H9 (cell line): Measurements from ENCODE around the gene TGFBR1. TPM values are rescaled to one million over a fixed set of nuclear protein-coding genes. Genes with fewer than 3 reads are reported as not detected.

Experiments used
- DNase-seq: peaks from one replicate; pipeline ENCODE4 v3.0.0-alpha.2; 2017
- H2AFZ ChIP-seq: one replicate; pipeline ENCODE4 v1.6.1; 2013; ENCODE audit warnings: mild to moderate bottlenecking, low read length, control low read depth, moderate library complexity
- H2AK5ac ChIP-seq: 2 replicates; pipeline ENCODE4 v1.6.1; 2013; ENCODE audit warnings: low read length, control low read depth, mixed read lengths; ENCODE audit not compliant: insufficient read length
- H2BK120ac ChIP-seq: one replicate; pipeline ENCODE4 v1.6.1; 2013; ENCODE audit warnings: low read depth, mild to moderate bottlenecking, low read length, control low read depth, inconsistent platforms; ENCODE audit not compliant: poor library complexity, severe bottlenecking
- H2BK12ac ChIP-seq: 2 replicates; pipeline ENCODE4 v1.6.1; 2013; ENCODE audit warnings: low read length, control low read depth, mixed read lengths, low read depth; ENCODE audit not compliant: insufficient read length
- H2BK15ac ChIP-seq: 2 replicates; pipeline ENCODE4 v1.6.1; 2013; ENCODE audit warnings: low read depth, low read length, control low read depth
- H2BK20ac ChIP-seq: one replicate; pipeline ENCODE4 v1.6.1; 2013; ENCODE audit warnings: low read depth, mild to moderate bottlenecking, low read length, control low read depth, inconsistent platforms; ENCODE audit not compliant: poor library complexity, severe bottlenecking
- H2BK5ac ChIP-seq: 2 replicates; pipeline ENCODE4 v1.6.1; 2013; ENCODE audit warnings: low read length, control low read depth, mixed read lengths; ENCODE audit not compliant: insufficient read length
- H3K14ac ChIP-seq: 2 replicates; pipeline ENCODE4 v1.6.1; 2013; ENCODE audit warnings: low read length, control low read depth; ENCODE audit not compliant: insufficient read depth
- H3K18ac ChIP-seq: 2 replicates; pipeline ENCODE4 v1.6.1; 2013; ENCODE audit warnings: low read depth, mild to moderate bottlenecking, mixed read lengths, low read length, control low read depth; ENCODE audit not compliant: insufficient read length
- H3K23ac ChIP-seq: 2 replicates; pipeline ENCODE4 v1.6.1; 2013; ENCODE audit warnings: low read length, control low read depth, mixed read lengths, low read depth; ENCODE audit not compliant: insufficient read length
- H3K23me2 ChIP-seq: 2 replicates; pipeline ENCODE4 v1.6.1; 2013; ENCODE audit warnings: low read depth, mild to moderate bottlenecking, mixed read lengths, low read length, control low read depth; ENCODE audit not compliant: insufficient read length, poor library complexity, severe bottlenecking
- H3K27ac ChIP-seq: 2 replicates; pipeline ENCODE4 v1.5.1; 2013; ENCODE audit warnings: low read length, control low read depth, mixed read lengths, low read depth; ENCODE audit not compliant: insufficient read length
- H3K27me3 ChIP-seq: 2 replicates; pipeline ENCODE4 v1.6.1; 2013; ENCODE audit warnings: low read length, control low read depth, inconsistent platforms; ENCODE audit not compliant: insufficient read depth
- H3K4ac ChIP-seq: 2 replicates; pipeline ENCODE4 v1.6.1; 2013; ENCODE audit warnings: low read depth, mild to moderate bottlenecking, control low read depth, inconsistent platforms, low read length, moderate library complexity
- H3K4me1 ChIP-seq: 2 replicates; pipeline ENCODE4 v1.6.1; 2013; ENCODE audit warnings: low read length, control low read depth, inconsistent platforms; ENCODE audit not compliant: insufficient read depth
- H3K4me2 ChIP-seq: 2 replicates; pipeline ENCODE4 v1.6.1; 2013; ENCODE audit warnings: low read length, control low read depth, mixed read lengths; ENCODE audit not compliant: insufficient read length, insufficient read depth
- H3K56ac ChIP-seq: 2 replicates; pipeline ENCODE4 v1.6.1; 2013; ENCODE audit warnings: low read depth, mild to moderate bottlenecking, mixed read lengths, low read length, control low read depth; ENCODE audit not compliant: insufficient read length
- H3K79me1 ChIP-seq: 2 replicates; pipeline ENCODE4 v1.6.1; 2013; ENCODE audit warnings: low read depth, mild to moderate bottlenecking, moderate library complexity, low read length, control low read depth, inconsistent platforms; ENCODE audit not compliant: insufficient read depth, poor library complexity, severe bottlenecking
- H3K79me2 ChIP-seq: 2 replicates; pipeline ENCODE4 v1.6.1; 2013; ENCODE audit warnings: low read length, control low read depth, inconsistent platforms; ENCODE audit not compliant: insufficient read depth
- H3K9ac ChIP-seq: 2 replicates; pipeline ENCODE4 v1.6.1; 2013; ENCODE audit warnings: low read length, control low read depth, mixed read lengths; ENCODE audit not compliant: insufficient read length; ENCODE audit errors: extremely low read depth
- H3K9me3 ChIP-seq: one replicate; pipeline ENCODE4 v1.6.1; 2013; ENCODE audit warnings: low read depth, low read length, inconsistent platforms; ENCODE audit not compliant: control insufficient read depth
- H3T11ph ChIP-seq: one replicate; pipeline ENCODE4 v1.6.1; 2013; ENCODE audit warnings: mild to moderate bottlenecking, low read length, control low read depth, inconsistent platforms
- H4K20me1 ChIP-seq: one replicate; pipeline ENCODE4 v1.6.1; 2013; ENCODE audit not compliant: control insufficient read depth, insufficient read length, insufficient read depth
- H4K5ac ChIP-seq: 2 replicates; pipeline ENCODE4 v1.6.1; 2013; ENCODE audit warnings: low read depth, mild to moderate bottlenecking, mixed read lengths, low read length, control low read depth; ENCODE audit not compliant: insufficient read length
- H4K8ac ChIP-seq: replicated peaks from 2 replicates; pipeline ENCODE4 v1.6.1; 2013; ENCODE audit warnings: low read length, control low read depth, mixed read lengths, low read depth; ENCODE audit not compliant: insufficient read length
- H4K91ac ChIP-seq: 2 replicates; pipeline ENCODE4 v1.6.1; 2013; ENCODE audit warnings: low read depth, mild to moderate bottlenecking, moderate library complexity, mixed read lengths, low read length, control low read depth; ENCODE audit not compliant: insufficient read length
- H3K27ac Mint-ChIP-seq, 3 experiments: 2 replicates in 2 of 3; 3 replicates in 1 of 3; pipeline ENCODE4 v1.8.0; 2020 to 2021; ENCODE audit warnings: mixed read lengths in 3 of 3, mild to moderate bottlenecking in 1 of 3, moderate library complexity in 1 of 3
- H3K27me3 Mint-ChIP-seq: 2 replicates; pipeline ENCODE4 v1.8.0; 2021; ENCODE audit warnings: low read depth, mild to moderate bottlenecking, moderate library complexity, mixed read lengths
- H3K36me3 Mint-ChIP-seq, 3 experiments: 2 replicates in 2 of 3; 3 replicates in 1 of 3; pipeline ENCODE4 v1.8.0; 2020 to 2021; ENCODE audit warnings: low read depth in 3 of 3, mixed read lengths in 3 of 3; ENCODE audit not compliant: insufficient read depth in 1 of 3
- H3K4me1 Mint-ChIP-seq, 2 experiments: 2 replicates each; pipeline ENCODE4 v1.8.0; 2020; ENCODE audit warnings: mixed read lengths in 2 of 2
- H3K4me3 Mint-ChIP-seq, 2 experiments: 2 replicates in 1 of 2; 3 replicates in 1 of 2; pipeline ENCODE4 v1.8.0; 2020 to 2021; ENCODE audit warnings: mild to moderate bottlenecking in 2 of 2, mixed read lengths in 2 of 2, moderate library complexity in 1 of 2
- H3K9me3 Mint-ChIP-seq, 2 experiments: 2 replicates in 1 of 2; 3 replicates in 1 of 2; pipeline ENCODE4 v1.8.0; 2020; ENCODE audit warnings: mild to moderate bottlenecking in 2 of 2, mixed read lengths in 2 of 2, moderate library complexity in 1 of 2
- CTCF ChIP-seq: fragments of 200-600 bp; sonication (generic); conservative IDR thresholded peaks from 3 replicates; pipeline ENCODE4 v1.8.0; 2021; ENCODE audit warnings: antibody characterized with exemption, mild to moderate bottlenecking
- WGBS: extraction: QIAGEN DNeasy Blood & Tissue Kit; methylation state at CpG from one replicate; pipeline ENCODE4 v1.1.7; 2013; ENCODE audit warnings: missing lambda C conversion rate, low lambda C conversion rate, mixed read lengths; ENCODE audit not compliant: insufficient read length; ENCODE audit errors: extremely low coverage; 5-methylcytosine and 5-hydroxymethylcytosine counted together
- total RNA-seq: library from RNA; stranded (reverse); gene quantifications from 2 replicates; pipeline ENCODE4 v1.2.1, GENCODE V29; 2021

The TGFBR1 gene
- total RNA-seq, 1 experiment from 2014 or later, result 59.3 TPM

GRCh38 chr9:99187311-99187710 lies 82.4 kb downstream of the TGFBR1 start:
- no peak overlapping the region for H2BK20ac ChIP-seq
- no peak overlapping the region for H3K27ac ChIP-seq
- no CpG with 5 or more reads among the region's 4 CpGs for WGBS

More at GRCh38 chr9:99187311-99187710, 82.4 kb downstream of the TGFBR1 start:
- H4K91ac ChIP-seq, result no peak overlapping the region
- H2BK5ac ChIP-seq, result no peak overlapping the region
- no peaks in the 10 kb centered on the region; a peak in 1 of 5 replicates for H3K9me3 Mint-ChIP-seq
- H3K4me2 ChIP-seq, result no peak overlapping the region
- H3K9ac ChIP-seq, result no peak overlapping the region
- no peak for DNase-seq
- no peak overlapping the region for H2AFZ ChIP-seq
- no peak overlapping the region for H4K8ac ChIP-seq
- H2AK5ac ChIP-seq, result no peak overlapping the region
- H3K27ac Mint-ChIP-seq, result no peak overlapping the region
- H3K23ac ChIP-seq, result no peak overlapping the region
- no peak overlapping the region for H4K5ac ChIP-seq
- H3K4ac ChIP-seq, result no peak overlapping the region
- no peaks in the 10 kb centered on the region; the same call in 1 of the 2 replicates for H3K4me1 ChIP-seq
- H3K23me2 ChIP-seq, result no peaks in the 10 kb centered on the region
- no peak overlapping the region for H2BK12ac ChIP-seq
- H3K9me3 ChIP-seq, result no peaks in the 10 kb centered on the region
- peaks cover 1% of the 10 kb centered on the region for H3K27me3 Mint-ChIP-seq
- no peak overlapping the region for H3K18ac ChIP-seq
- H2BK120ac ChIP-seq, result no peak overlapping the region
- H3K56ac ChIP-seq, result no peak overlapping the region
- no peaks in the 10 kb centered on the region; the same call in 1 of the 2 replicates for H3K27me3 ChIP-seq
- H3K14ac ChIP-seq, result no peak overlapping the region
- H3K79me2 ChIP-seq, result no peaks in the 10 kb centered on the region
- H4K20me1 ChIP-seq, result no peaks in the 10 kb centered on the region
- no peak overlapping the region for H3T11ph ChIP-seq
- H3K4me1 Mint-ChIP-seq, result peaks cover 13 to 15% of the 10 kb centered on the region in 2 experiments
- no peak for TF ChIP-seq CTCF
- H2BK15ac ChIP-seq, result no peak overlapping the region
- H3K36me3 Mint-ChIP-seq, result no peaks in the 10 kb centered on the region; a peak in 1 of 7 replicates
- H3K4me3 Mint-ChIP-seq, result no peak overlapping the region
- no peaks in the 10 kb centered on the region for H3K79me1 ChIP-seq
